K562 (cell line): ENCODE data around the gene TECPR2. TPM values are rescaled to one million over a fixed set of nuclear protein-coding genes. Genes with fewer than 3 reads are reported as not detected.

Experiments
- YY1 ChIP-seq, 3 experiments: IDR thresholded peaks; 2 replicates each; pipeline ENCODE4 v1.6.1; 2011; ENCODE audit warnings: low read length in 2 of 3, mild to moderate bottlenecking in 2 of 3, moderate library complexity in 2 of 3, borderline replicate concordance in 1 of 3, control low read depth in 1 of 3, low read depth in 1 of 3; ENCODE audit not compliant: insufficient read depth in 3 of 3, insufficient replicate concordance in 2 of 3, control insufficient read depth in 1 of 3, insufficient read length in 1 of 3; ENCODE audit errors: extremely low read depth in 1 of 3
- polyA plus RNA-seq, 8 experiments: library from polyadenylated mRNA; depleted of rRNA in 4 of 8; stranded (reverse) in 5 of 8; unstranded in 3 of 8; fragments of >200 nt; fragmentation: Nextera tagmentation in 2 of 8; fragmentation: Illumina TruSeq in 1 of 8; extraction: Ambion mirVana in 2 of 8; extraction: Trizol in 1 of 8; gene quantifications; 2 replicates each; pipeline versions ENCODE4 v1.2.1 to v1.2.3, GENCODE V29; 2011 to 2014; ENCODE audit warnings: inconsistent platforms in 1 of 8, missing spikeins in 1 of 8
- total RNA-seq, 7 experiments: library from RNA; depleted of rRNA in 6 of 7; stranded (reverse); fragments of >200 nt in 6 of 7; fragmentation: Illumina TruSeq in 2 of 7; extraction: Trizol in 2 of 7; gene quantifications; 2 replicates each; pipeline versions ENCODE4 v1.2.1 to v1.2.3, GENCODE V29; 2011 to 2021; ENCODE audit warnings: low replicate concordance in 1 of 7
- TF ChIP-seq, protein P1 (sequence below): sonication (generic); formaldehyde crosslinking; IDR thresholded peaks from 2 replicates; pipeline ENCODE4 v1.8.0; 2023; ENCODE audit warnings: mild to moderate bottlenecking, missing genetic modification reagents
- TF ChIP-seq, protein P2 (sequence below): fragments of 450-650 bp; formaldehyde crosslinking; IDR thresholded peaks from 2 replicates; pipeline ENCODE4 v1.4.0; 2022; ENCODE audit warnings: missing genetic modification characterization
- TF ChIP-seq, protein P3 (sequence below), 2 experiments: fragments of 450-650 bp in 1 of 2; IDR thresholded peaks; 2 replicates each; pipeline ENCODE4 v1.6.1; 2011 to 2017; ENCODE audit warnings: low read depth in 2 of 2, antibody characterized with exemption in 1 of 2, borderline replicate concordance in 1 of 2, low read length in 1 of 2, mild to moderate bottlenecking in 1 of 2, mixed read lengths in 1 of 2; ENCODE audit not compliant: control insufficient read depth in 1 of 2
- TF ChIP-seq, protein P4 (sequence below), 2 experiments: fragments of 450-650 bp; IDR thresholded peaks; 2 replicates each; pipeline ENCODE4 v1.6.1; 2016; ENCODE audit warnings: mild to moderate bottlenecking in 2 of 2, borderline replicate concordance in 1 of 2, low read depth in 1 of 2, moderate library complexity in 1 of 2

The TECPR2 gene
- total and polyA plus RNA-seq, 9 of the 15 experiments (the other 6 are each of a cell fraction or from before 2014, with no cell fraction given) = 0.04 to 3.0 (median 0.83) TPM

DNA sequence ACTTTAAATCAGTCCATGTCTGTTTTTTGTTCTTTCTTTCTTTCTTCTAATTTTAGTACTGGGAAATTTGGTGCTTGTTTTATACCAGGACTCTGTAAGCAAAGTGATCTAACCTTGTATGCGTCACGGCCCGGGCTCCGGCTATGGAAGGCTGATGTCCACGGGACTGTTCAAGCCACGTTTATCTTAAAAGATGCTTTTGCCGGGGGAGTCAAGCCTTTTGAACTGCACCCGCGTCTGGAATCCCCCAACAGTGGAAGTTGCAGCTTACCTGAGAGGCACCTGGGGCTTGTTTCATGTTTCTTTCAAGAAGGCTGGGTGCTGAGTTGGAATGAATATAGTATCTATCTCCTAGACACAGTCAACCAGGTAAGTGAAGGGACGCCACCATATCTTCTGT lies 62.2 kb downstream of the TECPR2 start (continued):
- TF ChIP-seq, protein P1, sequence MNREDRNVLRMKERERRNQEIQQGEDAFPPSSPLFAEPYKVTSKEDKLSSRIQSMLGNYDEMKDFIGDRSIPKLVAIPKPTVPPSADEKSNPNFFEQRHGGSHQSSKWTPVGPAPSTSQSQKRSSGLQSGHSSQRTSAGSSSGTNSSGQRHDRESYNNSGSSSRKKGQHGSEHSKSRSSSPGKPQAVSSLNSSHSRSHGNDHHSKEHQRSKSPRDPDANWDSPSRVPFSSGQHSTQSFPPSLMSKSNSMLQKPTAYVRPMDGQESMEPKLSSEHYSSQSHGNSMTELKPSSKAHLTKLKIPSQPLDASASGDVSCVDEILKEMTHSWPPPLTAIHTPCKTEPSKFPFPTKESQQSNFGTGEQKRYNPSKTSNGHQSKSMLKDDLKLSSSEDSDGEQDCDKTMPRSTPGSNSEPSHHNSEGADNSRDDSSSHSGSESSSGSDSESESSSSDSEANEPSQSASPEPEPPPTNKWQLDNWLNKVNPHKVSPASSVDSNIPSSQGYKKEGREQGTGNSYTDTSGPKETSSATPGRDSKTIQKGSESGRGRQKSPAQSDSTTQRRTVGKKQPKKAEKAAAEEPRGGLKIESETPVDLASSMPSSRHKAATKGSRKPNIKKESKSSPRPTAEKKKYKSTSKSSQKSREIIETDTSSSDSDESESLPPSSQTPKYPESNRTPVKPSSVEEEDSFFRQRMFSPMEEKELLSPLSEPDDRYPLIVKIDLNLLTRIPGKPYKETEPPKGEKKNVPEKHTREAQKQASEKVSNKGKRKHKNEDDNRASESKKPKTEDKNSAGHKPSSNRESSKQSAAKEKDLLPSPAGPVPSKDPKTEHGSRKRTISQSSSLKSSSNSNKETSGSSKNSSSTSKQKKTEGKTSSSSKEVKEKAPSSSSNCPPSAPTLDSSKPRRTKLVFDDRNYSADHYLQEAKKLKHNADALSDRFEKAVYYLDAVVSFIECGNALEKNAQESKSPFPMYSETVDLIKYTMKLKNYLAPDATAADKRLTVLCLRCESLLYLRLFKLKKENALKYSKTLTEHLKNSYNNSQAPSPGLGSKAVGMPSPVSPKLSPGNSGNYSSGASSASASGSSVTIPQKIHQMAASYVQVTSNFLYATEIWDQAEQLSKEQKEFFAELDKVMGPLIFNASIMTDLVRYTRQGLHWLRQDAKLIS (CRISPR knock-in tag) = no peak
- TF ChIP-seq, protein P2, sequence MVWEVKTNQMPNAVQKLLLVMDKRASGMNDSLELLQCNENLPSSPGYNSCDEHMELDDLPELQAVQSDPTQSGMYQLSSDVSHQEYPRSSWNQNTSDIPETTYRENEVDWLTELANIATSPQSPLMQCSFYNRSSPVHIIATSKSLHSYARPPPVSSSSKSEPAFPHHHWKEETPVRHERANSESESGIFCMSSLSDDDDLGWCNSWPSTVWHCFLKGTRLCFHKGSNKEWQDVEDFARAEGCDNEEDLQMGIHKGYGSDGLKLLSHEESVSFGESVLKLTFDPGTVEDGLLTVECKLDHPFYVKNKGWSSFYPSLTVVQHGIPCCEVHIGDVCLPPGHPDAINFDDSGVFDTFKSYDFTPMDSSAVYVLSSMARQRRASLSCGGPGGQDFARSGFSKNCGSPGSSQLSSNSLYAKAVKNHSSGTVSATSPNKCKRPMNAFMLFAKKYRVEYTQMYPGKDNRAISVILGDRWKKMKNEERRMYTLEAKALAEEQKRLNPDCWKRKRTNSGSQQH (CRISPR knock-in tag) = no peak
- no peak for TF ChIP-seq YY1 (IDR thresholded peaks at IDR 0.05; ENCODE audit: borderline replicate concordance in 1 of 3, control insufficient read depth in 1 of 3, extremely low read depth in 1 of 3, insufficient read depth in 3 of 3, insufficient read length in 1 of 3, insufficient replicate concordance in 2 of 3, low read depth in 1 of 3, low read length in 2 of 3)
- TF ChIP-seq, protein P3, sequence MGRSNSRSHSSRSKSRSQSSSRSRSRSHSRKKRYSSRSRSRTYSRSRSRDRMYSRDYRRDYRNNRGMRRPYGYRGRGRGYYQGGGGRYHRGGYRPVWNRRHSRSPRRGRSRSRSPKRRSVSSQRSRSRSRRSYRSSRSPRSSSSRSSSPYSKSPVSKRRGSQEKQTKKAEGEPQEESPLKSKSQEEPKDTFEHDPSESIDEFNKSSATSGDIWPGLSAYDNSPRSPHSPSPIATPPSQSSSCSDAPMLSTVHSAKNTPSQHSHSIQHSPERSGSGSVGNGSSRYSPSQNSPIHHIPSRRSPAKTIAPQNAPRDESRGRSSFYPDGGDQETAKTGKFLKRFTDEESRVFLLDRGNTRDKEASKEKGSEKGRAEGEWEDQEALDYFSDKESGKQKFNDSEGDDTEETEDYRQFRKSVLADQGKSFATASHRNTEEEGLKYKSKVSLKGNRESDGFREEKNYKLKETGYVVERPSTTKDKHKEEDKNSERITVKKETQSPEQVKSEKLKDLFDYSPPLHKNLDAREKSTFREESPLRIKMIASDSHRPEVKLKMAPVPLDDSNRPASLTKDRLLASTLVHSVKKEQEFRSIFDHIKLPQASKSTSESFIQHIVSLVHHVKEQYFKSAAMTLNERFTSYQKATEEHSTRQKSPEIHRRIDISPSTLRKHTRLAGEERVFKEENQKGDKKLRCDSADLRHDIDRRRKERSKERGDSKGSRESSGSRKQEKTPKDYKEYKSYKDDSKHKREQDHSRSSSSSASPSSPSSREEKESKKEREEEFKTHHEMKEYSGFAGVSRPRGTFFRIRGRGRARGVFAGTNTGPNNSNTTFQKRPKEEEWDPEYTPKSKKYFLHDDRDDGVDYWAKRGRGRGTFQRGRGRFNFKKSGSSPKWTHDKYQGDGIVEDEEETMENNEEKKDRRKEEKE (IDR thresholded peaks at IDR 0.05; ENCODE audit: borderline replicate concordance in 1 of 2, control insufficient read depth in 1 of 2, low read depth in 2 of 2, low read length in 1 of 2) = no peak
- TF ChIP-seq, protein P4, sequence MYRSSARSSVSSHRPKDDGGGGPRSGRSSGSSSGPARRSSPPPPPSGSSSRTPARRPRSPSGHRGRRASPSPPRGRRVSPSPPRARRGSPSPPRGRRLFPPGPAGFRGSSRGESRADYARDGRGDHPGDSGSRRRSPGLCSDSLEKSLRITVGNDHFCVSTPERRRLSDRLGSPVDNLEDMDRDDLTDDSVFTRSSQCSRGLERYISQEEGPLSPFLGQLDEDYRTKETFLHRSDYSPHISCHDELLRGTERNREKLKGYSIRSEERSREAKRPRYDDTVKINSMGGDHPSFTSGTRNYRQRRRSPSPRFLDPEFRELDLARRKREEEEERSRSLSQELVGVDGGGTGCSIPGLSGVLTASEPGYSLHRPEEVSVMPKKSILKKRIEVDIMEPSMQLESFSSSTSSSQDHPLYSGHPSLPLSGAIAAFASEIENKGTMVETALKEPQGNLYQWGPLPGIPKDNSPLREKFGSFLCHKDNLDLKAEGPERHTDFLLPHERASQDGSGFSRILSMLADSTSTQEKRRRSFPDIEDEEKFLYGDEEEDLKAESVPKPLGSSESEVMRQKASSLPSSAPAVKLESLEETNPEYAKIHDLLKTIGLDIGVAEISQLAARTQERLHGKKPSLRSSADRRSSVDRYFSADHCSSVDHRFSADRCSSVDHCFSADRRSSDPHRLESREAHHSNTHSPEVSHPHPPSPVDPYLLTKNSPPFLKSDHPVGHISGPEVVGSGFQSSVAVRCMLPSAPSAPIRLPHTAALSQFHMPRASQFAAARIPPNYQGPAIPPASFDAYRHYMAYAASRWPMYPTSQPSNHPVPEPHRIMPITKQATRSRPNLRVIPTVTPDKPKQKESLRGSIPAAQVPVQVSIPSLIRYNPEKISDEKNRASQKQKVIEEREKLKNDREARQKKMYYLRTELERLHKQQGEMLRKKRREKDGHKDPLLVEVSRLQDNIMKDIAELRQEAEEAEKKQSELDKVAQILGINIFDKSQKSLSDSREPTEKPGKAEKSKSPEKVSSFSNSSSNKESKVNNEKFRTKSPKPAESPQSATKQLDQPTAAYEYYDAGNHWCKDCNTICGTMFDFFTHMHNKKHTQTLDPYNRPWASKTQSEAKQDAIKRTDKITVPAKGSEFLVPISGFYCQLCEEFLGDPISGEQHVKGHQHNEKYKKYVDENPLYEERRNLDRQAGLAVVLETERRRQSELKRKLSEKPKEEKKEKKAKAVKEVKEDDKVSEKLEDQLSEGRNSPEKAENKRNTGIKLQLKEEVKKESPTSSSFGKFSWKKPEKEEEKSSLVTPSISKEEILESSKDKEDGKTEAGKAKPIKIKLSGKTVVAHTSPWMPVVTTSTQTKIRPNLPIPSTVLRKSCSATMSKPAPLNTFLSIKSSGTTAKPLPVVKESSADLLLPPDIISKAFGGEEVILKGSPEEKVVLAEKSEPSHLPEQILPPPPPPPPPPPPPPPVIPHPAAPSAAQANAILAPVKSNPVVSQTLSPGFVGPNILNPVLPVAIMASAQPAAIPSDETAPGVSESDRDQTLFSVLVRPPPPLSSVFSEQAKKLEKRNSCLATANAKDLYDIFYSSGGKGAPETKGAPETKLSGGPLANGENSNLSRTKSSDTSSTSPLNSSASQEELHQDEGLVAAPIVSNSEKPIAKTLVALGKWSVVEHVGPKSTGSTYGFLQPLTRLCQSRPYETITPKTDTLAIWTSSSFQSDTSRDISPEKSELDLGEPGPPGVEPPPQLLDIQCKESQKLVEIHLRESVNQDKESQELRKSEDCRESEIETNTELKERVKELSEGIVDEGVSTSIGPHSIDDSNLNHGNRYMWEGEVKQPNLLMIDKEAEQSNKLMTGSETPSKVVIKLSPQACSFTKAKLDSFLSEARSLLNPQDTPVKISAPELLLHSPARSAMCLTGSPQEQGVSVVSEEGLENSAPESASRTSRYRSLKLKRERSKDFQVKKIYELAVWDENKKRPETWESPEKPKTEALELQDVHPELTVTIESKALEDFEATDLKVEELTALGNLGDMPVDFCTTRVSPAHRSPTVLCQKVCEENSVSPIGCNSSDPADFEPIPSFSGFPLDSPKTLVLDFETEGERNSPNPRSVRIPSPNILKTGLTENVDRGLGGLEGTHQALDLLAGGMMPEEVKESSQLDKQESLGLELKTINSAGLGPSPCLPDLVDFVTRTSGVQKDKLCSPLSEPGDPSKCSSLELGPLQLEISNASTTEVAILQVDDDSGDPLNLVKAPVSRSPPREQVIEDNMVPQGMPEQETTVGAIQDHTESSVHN (IDR thresholded peaks at IDR 0.05; ENCODE audit: borderline replicate concordance in 1 of 2, low read depth in 1 of 2) = no peak
